Mesenchymal stem cell (in vitro differentiated cells and primary cell): ENCODE measurements around the gene TMEM92.

Experiments used
- DNase-seq: peaks from one replicate; pipeline ENCODE4 v3.0.0-alpha.2; 2013
- H2AFZ ChIP-seq: one replicate; pipeline ENCODE4 v1.6.1; 2013; ENCODE audit warnings: low read depth, mild to moderate bottlenecking, control low read depth, inconsistent platforms, low read length, moderate library complexity
- H2AK5ac ChIP-seq: 2 replicates; pipeline ENCODE4 v1.6.1; 2013; ENCODE audit warnings: low read length, moderate library complexity, mild to moderate bottlenecking, inconsistent platforms; ENCODE audit not compliant: severe bottlenecking
- H2BK120ac ChIP-seq: one replicate; pipeline ENCODE4 v1.6.1; 2013; ENCODE audit warnings: low read depth, mild to moderate bottlenecking, inconsistent platforms, low read length, moderate library complexity
- H2BK12ac ChIP-seq, 2 experiments: one replicate each; pipeline ENCODE4 v1.6.1; 2013; ENCODE audit warnings: inconsistent platforms in 2 of 2, low read length in 2 of 2, mild to moderate bottlenecking in 2 of 2, moderate library complexity in 2 of 2, control low read depth in 1 of 2
- H2BK15ac ChIP-seq: one replicate; pipeline ENCODE4 v1.6.1; 2013; ENCODE audit warnings: mild to moderate bottlenecking, low read depth, inconsistent platforms; ENCODE audit not compliant: poor library complexity, severe bottlenecking
- H2BK5ac ChIP-seq: 2 replicates; pipeline ENCODE4 v1.6.1; 2013; ENCODE audit warnings: low read depth, mild to moderate bottlenecking, low read length, control low read depth, inconsistent platforms; ENCODE audit not compliant: poor library complexity, severe bottlenecking
- H3K14ac ChIP-seq, 2 experiments: one replicate each; pipeline ENCODE4 v1.6.1; 2013; ENCODE audit warnings: inconsistent platforms in 2 of 2, low read length in 2 of 2, control low read depth in 1 of 2, mild to moderate bottlenecking in 1 of 2, moderate library complexity in 1 of 2
- H3K18ac ChIP-seq, 2 experiments: one replicate each; pipeline ENCODE4 v1.6.1; 2013; ENCODE audit warnings: inconsistent platforms in 2 of 2, low read length in 2 of 2, control low read depth in 1 of 2, low read depth in 1 of 2, mild to moderate bottlenecking in 1 of 2
- H3K23ac ChIP-seq, 2 experiments: one replicate each; pipeline ENCODE4 v1.6.1; 2013; ENCODE audit warnings: inconsistent platforms in 2 of 2, low read length in 2 of 2, mild to moderate bottlenecking in 2 of 2, moderate library complexity in 2 of 2, control low read depth in 1 of 2
- H3K27ac ChIP-seq: 2 replicates; pipeline ENCODE4 v1.5.1; 2013; ENCODE audit warnings: mild to moderate bottlenecking, moderate library complexity, low read length, control low read depth, inconsistent platforms; ENCODE audit not compliant: poor library complexity, severe bottlenecking
- H3K27me3 ChIP-seq, 2 experiments: 2 replicates each; pipeline versions ENCODE4 v1.6.1 to v1.7.0; 2013; ENCODE audit warnings: low read length in 2 of 2, mild to moderate bottlenecking in 2 of 2, moderate library complexity in 2 of 2, control low read depth in 1 of 2, inconsistent platforms in 1 of 2; ENCODE audit not compliant: control insufficient read depth in 1 of 2, insufficient read depth in 1 of 2
- H3K36me3 ChIP-seq, 2 experiments: 2 replicates each; pipeline versions ENCODE4 v1.6.1 to v1.7.0; 2013; ENCODE audit warnings: low read length in 2 of 2, control low read depth in 1 of 2, inconsistent platforms in 1 of 2, low read depth in 1 of 2, mild to moderate bottlenecking in 1 of 2; ENCODE audit not compliant: insufficient read depth in 2 of 2, control insufficient read depth in 1 of 2
- H3K4ac ChIP-seq, 2 experiments: one replicate each; pipeline ENCODE4 v1.6.1; 2013; ENCODE audit warnings: inconsistent platforms in 2 of 2, low read length in 2 of 2, mild to moderate bottlenecking in 2 of 2, moderate library complexity in 2 of 2, control low read depth in 1 of 2, low read depth in 1 of 2
- H3K4me1 ChIP-seq: 2 replicates; pipeline ENCODE4 v1.6.1; 2013; ENCODE audit warnings: low read depth, low read length, control low read depth; ENCODE audit not compliant: control insufficient read depth, insufficient read depth
- H3K4me2 ChIP-seq: 2 replicates; pipeline ENCODE4 v1.6.1; 2013; ENCODE audit warnings: low read length, mild to moderate bottlenecking, inconsistent platforms; ENCODE audit not compliant: poor library complexity, severe bottlenecking
- H3K4me3 ChIP-seq, 2 experiments: 2 replicates each; pipeline versions ENCODE4 v1.5.1 to v1.7.0; 2013; ENCODE audit warnings: low read length in 2 of 2, mild to moderate bottlenecking in 2 of 2, control low read depth in 1 of 2, low read depth in 1 of 2; ENCODE audit not compliant: insufficient read depth in 1 of 2
- H3K79me1 ChIP-seq: replicated peaks from 2 replicates; pipeline ENCODE4 v1.6.1; 2013; ENCODE audit warnings: mild to moderate bottlenecking, control low read depth, low read length, inconsistent platforms; ENCODE audit not compliant: poor library complexity, severe bottlenecking
- H3K9ac ChIP-seq: 2 replicates; pipeline ENCODE4 v1.7.0; 2013; ENCODE audit warnings: mild to moderate bottlenecking, low read length, moderate library complexity
- H3K9me3 ChIP-seq: 2 replicates; pipeline ENCODE4 v1.7.0; 2013; ENCODE audit warnings: mild to moderate bottlenecking, low read length; ENCODE audit not compliant: control insufficient read depth
- H4K8ac ChIP-seq: one replicate; pipeline ENCODE4 v1.6.1; 2013; ENCODE audit warnings: inconsistent platforms, mild to moderate bottlenecking, low read length, moderate library complexity
- H4K91ac ChIP-seq: one replicate; pipeline ENCODE4 v1.6.1; 2013; ENCODE audit warnings: mild to moderate bottlenecking, low read length, inconsistent platforms
- WGBS: methylation state at CpG from one replicate; pipeline ENCODE4 v1.1.7; 2013; ENCODE audit warnings: mixed read lengths; 5-methylcytosine and 5-hydroxymethylcytosine counted together

TMEM92 gene

DNA sequence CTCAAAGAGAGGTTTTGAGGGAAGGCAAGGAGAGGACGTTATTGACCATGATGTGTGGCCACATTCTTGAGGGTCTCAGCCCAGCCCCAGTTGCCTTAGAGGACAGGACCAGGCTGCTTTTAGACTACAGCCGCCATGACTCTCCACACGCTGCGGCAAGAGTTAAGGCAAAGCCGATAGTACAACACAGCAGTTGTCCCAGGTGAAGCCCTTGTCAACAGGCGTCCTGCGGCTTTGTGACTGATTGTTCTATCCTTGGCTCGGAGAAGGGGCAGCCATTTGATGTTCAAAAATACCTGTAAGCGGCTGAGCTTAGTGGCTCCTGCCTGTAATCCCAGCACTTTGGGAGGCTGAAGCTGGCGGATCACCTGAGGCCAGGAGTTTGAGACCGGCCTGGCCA, 28.8 kb downstream of the TMEM92 start:
- no peak overlapping the region for H3K4me3 ChIP-seq
- H2AFZ ChIP-seq = no peak overlapping the region
- no peak overlapping the region for H2BK5ac ChIP-seq
- no peaks in the 10 kb centered on the region for H3K79me1 ChIP-seq
- no peak overlapping the region for H3K9ac ChIP-seq
- H3K27ac ChIP-seq = no peak overlapping the region
- no peak overlapping the region for H2BK120ac ChIP-seq
- H3K27me3 ChIP-seq = no peaks in the 10 kb centered on the region
- no peak overlapping the region for H3K4me2 ChIP-seq
- DNase-seq = no peak
- H3K14ac ChIP-seq = no peak overlapping the region
- no peaks in the 10 kb centered on the region for H3K9me3 ChIP-seq
- no peak overlapping the region for H3K23ac ChIP-seq
- no peaks in the 10 kb centered on the region for H3K36me3 ChIP-seq
- H3K4ac ChIP-seq = no peak overlapping the region
- H4K8ac ChIP-seq = no peak overlapping the region
- H4K91ac ChIP-seq = no peak overlapping the region
- 93% methylated on average over 11 of the region's 11 CpGs for WGBS
- H2AK5ac ChIP-seq = no peak overlapping the region
- H2BK15ac ChIP-seq = no peak overlapping the region
- no peak overlapping the region for H3K18ac ChIP-seq
- H3K4me1 ChIP-seq = peaks cover 2% of the 10 kb centered on the region
- H2BK12ac ChIP-seq = no peak overlapping the region

GRCh38 chr17:50303596-50303995, 29.3 kb downstream of the TMEM92 start:
- no peak overlapping the region for H3K27ac ChIP-seq
- H3K4ac ChIP-seq = no peak overlapping the region
- no peaks in the 10 kb centered on the region for H3K27me3 ChIP-seq
- DNase-seq = no peak
- H3K79me1 ChIP-seq = no peaks in the 10 kb centered on the region
- no peaks in the 10 kb centered on the region for H3K36me3 ChIP-seq
- no peak overlapping the region for H3K4me3 ChIP-seq
- no peak overlapping the region for H2BK120ac ChIP-seq
- H2BK12ac ChIP-seq = no peak overlapping the region
- no peak overlapping the region for H3K4me2 ChIP-seq
- H2AK5ac ChIP-seq = no peak overlapping the region
- no peak overlapping the region for H4K91ac ChIP-seq
- no peak overlapping the region for H2BK5ac ChIP-seq
- H3K14ac ChIP-seq = no peak overlapping the region
- H3K4me1 ChIP-seq = no peaks in the 10 kb centered on the region
- H3K9ac ChIP-seq = no peak overlapping the region
- H2BK15ac ChIP-seq = no peak overlapping the region
- no peak overlapping the region for H3K18ac ChIP-seq
- no peak overlapping the region for H3K23ac ChIP-seq
- WGBS = 98% methylated on average over 3 of the region's 4 CpGs
- H2AFZ ChIP-seq = no peak overlapping the region
- no peaks in the 10 kb centered on the region for H3K9me3 ChIP-seq
- no peak overlapping the region for H4K8ac ChIP-seq

- H3K36me3 ChIP-seq = no peaks in the 10 kb centered on the region
- H3K14ac ChIP-seq = peak overlapping the region in 1 of 2 experiments; percentile 76
- no peak overlapping the region for H3K4me3 ChIP-seq
- no peak overlapping the region for H3K4me2 ChIP-seq
- peaks cover 2% of the 10 kb centered on the region for H3K4me1 ChIP-seq
- H3K18ac ChIP-seq = peak overlapping the region; percentile 16 to 85
- no peaks in the 10 kb centered on the region for H3K27me3 ChIP-seq
- H4K91ac ChIP-seq = peak overlapping the region; percentile 22
- no peak overlapping the region for H2AK5ac ChIP-seq
- H3K9ac ChIP-seq = peak overlapping the region; percentile 32
- H4K8ac ChIP-seq = peak overlapping the region; percentile 73
- peak overlapping the region; percentile 23 to 71 for H2BK12ac ChIP-seq
- peak; percentile 50 for DNase-seq
- 38% methylated on average over 6 of the region's 7 CpGs for WGBS
- no peak overlapping the region for H2BK5ac ChIP-seq
- H3K4ac ChIP-seq = peak overlapping the region in 1 of 2 experiments; percentile 42
- no peak overlapping the region for H2AFZ ChIP-seq
- H3K23ac ChIP-seq = no peak overlapping the region
- H3K27ac ChIP-seq = no peak overlapping the region
- no peaks in the 10 kb centered on the region for H3K9me3 ChIP-seq
- H2BK120ac ChIP-seq = no peak overlapping the region
- H2BK15ac ChIP-seq = peak overlapping the region; percentile 31
- H3K79me1 ChIP-seq = no peaks in the 10 kb centered on the region
Measured at GRCh38 chr17:50304781-50305404, 30.6 kb downstream of the TMEM92 start.

DNA sequence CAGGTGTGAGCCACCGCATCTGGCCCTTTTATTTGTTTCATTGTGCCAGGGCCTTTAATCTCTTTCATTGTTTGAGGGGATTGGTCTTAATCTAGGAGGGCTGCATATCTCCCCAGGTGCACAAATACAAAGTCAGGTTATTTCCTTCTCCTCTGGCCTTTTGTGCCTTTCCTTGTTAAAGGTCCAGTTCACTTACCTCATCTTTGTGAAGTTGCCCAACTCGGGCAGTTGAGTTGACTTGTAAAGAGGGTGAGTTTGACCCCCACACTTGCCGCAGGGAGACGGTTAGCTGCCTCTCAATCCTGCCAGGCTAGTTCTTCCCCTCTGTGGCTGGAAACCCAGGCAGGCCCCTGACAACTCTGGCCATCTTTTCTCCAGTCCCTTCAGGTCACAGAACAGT, 33.4 kb downstream of the TMEM92 start:
- Histone ChIP-seq H2BK12ac (peak overlapping the region in 1 of 2 experiments; percentile 43), H3K27me3 (peaks cover 14 to 15% of the 10 kb centered on the region in 2 experiments)

More for the DNA sequence above, 33.4 kb downstream of the TMEM92 start:
- Histone ChIP-seq H3K14ac (no peak overlapping the region), H3K4ac (no peak overlapping the region), H2BK5ac (no peak overlapping the region), H3K79me1 (no peaks in the 10 kb centered on the region), H3K18ac (no peak overlapping the region), H3K9ac (no peak overlapping the region), H3K23ac (no peak overlapping the region), H2AFZ (no peak overlapping the region), H3K27ac (no peak overlapping the region), H4K91ac (no peak overlapping the region), H3K9me3 (no peaks in the 10 kb centered on the region), H2AK5ac (no peak overlapping the region), H3K36me3 (no peaks in the 10 kb centered on the region), H3K4me1 (peaks cover 8% of the 10 kb centered on the region), H2BK120ac (no peak overlapping the region), H3K4me3 (no peak overlapping the region), H4K8ac (no peak overlapping the region), H3K4me2 (no peak overlapping the region), H2BK15ac (no peak overlapping the region)
- WGBS = 99% methylated on average over 4 of the region's 4 CpGs
- no peak for DNase-seq
